Uterus (tissue), 4 donors: ENCODE results near the gene ARMH3. TPM values are rescaled to one million over a fixed set of nuclear protein-coding genes. Genes with fewer than 3 reads are reported as not detected.

Experiments used
- DNase-seq, 2 donors: peaks; one replicate each; pipeline ENCODE4 v3.0.0-alpha.2; 2019 to 2020
- H3K27ac ChIP-seq, 2 donors: fragments of 200-600 bp; sonication (generic); 1 replicate in 1 of 2; 2 replicates in 1 of 2; pipeline ENCODE4 v1.5.1; 2016 to 2018
- H3K27me3 ChIP-seq, 2 donors: fragments of 200-600 bp; sonication (generic); one replicate each; pipeline ENCODE4 v1.5.1; 2018 to 2019; ENCODE audit warnings: control low read depth in 1 of 2
- H3K36me3 ChIP-seq, 2 donors: fragments of 200-600 bp; sonication (generic); one replicate each; pipeline ENCODE4 v1.5.1; 2019; ENCODE audit warnings: control low read depth in 1 of 2
- H3K4me1 ChIP-seq, 2 donors: fragments of 200-600 bp; sonication (generic); one replicate each; pipeline ENCODE4 v1.5.1; 2018 to 2019; ENCODE audit warnings: control low read depth in 1 of 2
- H3K4me3 ChIP-seq, 2 donors: fragments of 200-600 bp; sonication (generic); 1 replicate in 1 of 2; 2 replicates in 1 of 2; pipeline ENCODE4 v1.5.1; 2018 to 2019; ENCODE audit warnings: mild to moderate bottlenecking in 1 of 2
- H3K9me3 ChIP-seq, 2 donors: fragments of 200-600 bp; sonication (generic); one replicate each; pipeline ENCODE4 v1.5.1; 2019; ENCODE audit warnings: control low read depth in 1 of 2
- CTCF ChIP-seq, 4 experiments: fragments of 200-600 bp in 2 of 4; fragments of 450-650 bp in 2 of 4; sonication (generic) in 2 of 4; IDR thresholded peaks; one replicate each; pipeline ENCODE4 v1.5.1; 2016 to 2019; ENCODE audit warnings: antibody characterized with exemption in 4 of 4, mild to moderate bottlenecking in 2 of 4, moderate library complexity in 1 of 4
- POLR2A ChIP-seq, 2 donors: fragments of 450-650 bp; IDR thresholded peaks; one replicate each; pipeline ENCODE4 v1.6.1; 2016; ENCODE audit warnings: antibody characterized with exemption in 2 of 2, mild to moderate bottlenecking in 1 of 2, moderate library complexity in 1 of 2
- intact Hi-C: fragments of 100-400 bp; cut with DNase I; formaldehyde crosslinking; loops from one replicate; pipeline ENCODE4 v1.15.1; 2023; ENCODE audit warnings: low total_unique reads
- total RNA-seq, 4 donors: library from RNA; depleted of rRNA in 3 of 4; stranded (reverse); fragments of >200 nt in 3 of 4; gene quantifications; one replicate each; pipeline versions ENCODE4 v1.1.0 to v1.2.4, GENCODE V29; 2014 to 2023
- donor health status: DM: yes; HTN: yes; CAD: no.

The ARMH3 gene
- total RNA-seq, 4 donors from 2014 or later, result 10.6 to 29.8 (median 20.9) TPM

GRCh38 chr10:102024799-102025198 is 31.2 kb downstream of the ARMH3 start:
- no peak overlapping the region for H3K4me3 ChIP-seq
- no peaks in the 10 kb centered on the region for H3K27me3 ChIP-seq
- H3K36me3 ChIP-seq, result no peaks in the 10 kb centered on the region
- no peak for TF ChIP-seq POLR2A (IDR thresholded peaks at IDR 0.05)
- no peak for TF ChIP-seq CTCF (IDR thresholded peaks at IDR 0.05)
- DNase-seq, result no peak
- H3K27ac ChIP-seq, result no peak overlapping the region
- H3K9me3 ChIP-seq, result no peaks in the 10 kb centered on the region
- intact Hi-C loops, result no loop called here
- H3K4me1 ChIP-seq, result no peaks in the 10 kb centered on the region

- Histone ChIP-seq H3K4me3 (no peak overlapping the region), H3K9me3 (no peaks in the 10 kb centered on the region), H3K4me1 (no peaks in the 10 kb centered on the region), H3K27ac (no peak overlapping the region), H3K36me3 (no peaks in the 10 kb centered on the region), H3K27me3 (no peaks in the 10 kb centered on the region)
- TF ChIP-seq POLR2A (IDR thresholded peaks at IDR 0.05) (no peak), CTCF (IDR thresholded peaks at IDR 0.05) (no peak)
- intact Hi-C loops, result no loop called here
- DNase-seq, result no peak
Observed at GRCh38 chr10:102020938-102021337, 35.0 kb downstream of the ARMH3 start.

GRCh38 chr10:102017295-102017694 is 38.7 kb downstream of the ARMH3 start:
- no peak overlapping the region for H3K4me3 ChIP-seq
- no peaks in the 10 kb centered on the region for H3K36me3 ChIP-seq
- no peaks in the 10 kb centered on the region for H3K4me1 ChIP-seq
- TF ChIP-seq CTCF (IDR thresholded peaks at IDR 0.05), result no peak
- no peak for TF ChIP-seq POLR2A (IDR thresholded peaks at IDR 0.05)
- intact Hi-C loops, result no loop called here
- DNase-seq, result no peak
- H3K9me3 ChIP-seq, result no peaks in the 10 kb centered on the region
- no peak overlapping the region for H3K27ac ChIP-seq
- no peaks in the 10 kb centered on the region for H3K27me3 ChIP-seq

GRCh38 chr10:102016416-102016815 is 39.6 kb downstream of the ARMH3 start:
- Histone ChIP-seq H3K27ac (no peak overlapping the region), H3K4me1 (no peaks in the 10 kb centered on the region), H3K9me3 (no peaks in the 10 kb centered on the region), H3K4me3 (no peak overlapping the region), H3K36me3 (no peaks in the 10 kb centered on the region), H3K27me3 (no peaks in the 10 kb centered on the region)
- DNase-seq, result no peak
- TF ChIP-seq CTCF (IDR thresholded peaks at IDR 0.05) (no peak), POLR2A (IDR thresholded peaks at IDR 0.05) (no peak)
- intact Hi-C loops, result no loop called here

GRCh38 chr10:102010961-102011360 is 45.0 kb downstream of the ARMH3 start:
- H3K4me1 ChIP-seq, result no peaks in the 10 kb centered on the region

More at GRCh38 chr10:102010961-102011360, 45.0 kb downstream of the ARMH3 start:
- Histone ChIP-seq H3K36me3 (no peaks in the 10 kb centered on the region), H3K4me3 (no peak overlapping the region), H3K27ac (no peak overlapping the region), H3K9me3 (no peaks in the 10 kb centered on the region), H3K27me3 (no peaks in the 10 kb centered on the region)
- intact Hi-C loops, result no loop called here
- TF ChIP-seq POLR2A (IDR thresholded peaks at IDR 0.05) (no peak), CTCF (IDR thresholded peaks at IDR 0.05) (no peak)
- no peak for DNase-seq
